Fibroblast of the conjunctiva (primary cell): Measurements from ENCODE around the gene MRTFA.

ENCODE experiments used
- DNase-seq: peaks from one replicate; pipeline ENCODE4 v3.0.0-alpha.2; 2010; ENCODE audit warnings: low read depth

The MRTFA gene

DNA sequence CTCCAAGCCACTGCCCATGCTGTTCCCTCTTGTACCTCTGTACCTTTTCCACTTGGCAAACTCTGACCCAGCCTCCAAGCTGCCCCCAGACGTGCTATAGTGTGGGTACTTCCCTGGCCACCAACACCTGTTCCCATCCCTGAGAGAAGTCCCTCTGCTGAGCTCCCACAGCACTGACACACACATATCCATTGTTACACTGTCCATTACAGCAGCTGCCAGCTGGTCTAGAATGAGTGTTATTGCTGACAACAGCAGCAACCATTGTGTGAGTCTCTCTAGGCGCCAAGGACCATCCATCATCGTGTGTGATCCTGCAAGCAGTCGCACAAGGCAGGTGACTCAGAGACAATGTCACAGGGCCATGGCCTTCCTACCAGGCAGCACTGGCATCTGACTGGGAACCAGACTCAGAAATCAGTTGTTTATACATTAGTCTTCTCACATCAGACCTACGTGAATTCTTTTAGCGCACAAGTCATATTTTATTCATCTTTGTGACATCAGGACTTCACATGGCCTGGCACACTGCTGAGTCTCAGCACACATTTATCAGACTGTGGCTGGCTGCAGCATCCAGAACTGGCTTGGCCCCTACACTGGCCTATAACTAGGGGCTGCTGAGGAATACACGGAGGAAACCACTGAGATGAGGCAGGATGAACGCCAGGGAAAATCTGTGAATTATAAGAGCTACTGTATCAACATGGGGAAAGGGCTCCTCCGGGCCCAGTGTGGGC is 209.8 kb downstream of the MRTFA start:
- no peak for DNase-seq

DNA sequence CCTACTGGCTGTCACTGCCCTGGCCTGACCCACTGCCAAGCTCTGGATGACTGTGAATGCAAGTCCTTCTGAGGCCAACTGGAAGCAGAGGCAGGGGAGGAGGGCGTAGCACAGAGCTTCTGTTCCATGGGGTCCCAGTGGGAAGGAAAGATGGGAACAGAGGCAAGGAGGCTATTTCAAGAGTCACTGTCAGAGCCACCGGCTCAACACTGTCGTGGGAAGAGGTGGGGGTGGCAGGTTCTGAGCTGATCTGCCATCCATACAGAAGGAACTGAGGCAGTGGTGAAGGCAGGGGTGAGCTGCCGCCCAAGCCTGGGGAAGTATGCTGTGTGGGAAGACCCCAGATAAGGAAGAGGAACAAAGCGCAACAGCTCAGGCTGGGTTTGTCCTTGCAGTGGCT is 211.4 kb downstream of the MRTFA start:
- DNase-seq = no peak

DNA sequence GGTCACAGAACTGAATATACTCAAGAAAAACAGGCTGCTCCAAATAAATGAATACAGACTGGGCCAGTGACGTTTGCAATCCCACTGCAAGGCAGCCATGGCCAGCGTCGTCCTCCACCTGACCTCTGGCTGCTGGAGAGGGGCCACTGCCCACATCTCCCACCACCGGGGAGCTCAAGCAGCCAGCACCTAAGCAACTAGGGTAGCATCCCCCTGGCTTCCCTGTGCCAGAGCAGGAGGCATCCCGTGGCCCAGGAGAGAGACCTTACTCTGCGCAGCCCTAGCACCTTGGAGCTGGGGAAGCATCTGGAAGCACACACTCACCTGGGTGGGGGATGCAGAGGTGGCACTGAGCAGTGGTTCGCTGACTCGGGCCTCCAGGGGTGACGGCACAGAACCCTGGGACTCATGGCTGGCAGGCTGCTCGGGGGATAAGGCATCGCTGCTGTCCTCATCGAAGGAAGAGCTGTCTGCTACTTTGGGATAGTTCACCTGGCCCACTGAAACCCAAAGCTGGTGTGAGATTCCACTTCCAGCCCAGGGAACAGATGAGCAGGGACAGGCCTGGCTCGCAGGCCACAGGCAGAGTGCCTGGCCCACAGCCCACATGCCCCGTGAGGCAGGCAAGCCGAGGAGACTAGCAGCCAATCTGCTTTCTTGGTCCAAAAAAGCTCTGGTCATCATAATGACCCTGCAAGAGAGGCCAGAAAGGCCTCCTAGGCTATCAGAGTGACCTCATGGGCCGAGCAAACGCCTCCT is 212.5 kb downstream of the MRTFA start:
- DNase-seq = no peak

DNA sequence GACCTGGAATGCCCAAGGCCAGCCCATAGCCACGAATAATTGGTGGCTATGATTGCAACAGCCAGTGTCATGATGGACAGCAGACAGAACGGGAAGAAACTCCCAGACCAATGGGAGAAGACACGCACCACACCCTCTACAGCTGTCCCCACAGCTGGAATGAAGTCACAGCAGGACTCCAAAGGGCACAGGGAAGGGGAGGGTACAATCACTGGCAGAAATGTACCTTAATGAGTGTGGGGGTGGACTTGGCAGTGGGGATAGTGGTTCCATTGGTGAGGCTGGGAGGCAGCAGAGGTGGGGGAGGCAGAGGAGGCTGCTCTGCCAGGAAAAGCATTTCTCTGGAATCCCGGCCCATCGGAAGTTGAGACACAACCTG is 213.2 kb downstream of the MRTFA start:
- DNase-seq = no peak

DNA sequence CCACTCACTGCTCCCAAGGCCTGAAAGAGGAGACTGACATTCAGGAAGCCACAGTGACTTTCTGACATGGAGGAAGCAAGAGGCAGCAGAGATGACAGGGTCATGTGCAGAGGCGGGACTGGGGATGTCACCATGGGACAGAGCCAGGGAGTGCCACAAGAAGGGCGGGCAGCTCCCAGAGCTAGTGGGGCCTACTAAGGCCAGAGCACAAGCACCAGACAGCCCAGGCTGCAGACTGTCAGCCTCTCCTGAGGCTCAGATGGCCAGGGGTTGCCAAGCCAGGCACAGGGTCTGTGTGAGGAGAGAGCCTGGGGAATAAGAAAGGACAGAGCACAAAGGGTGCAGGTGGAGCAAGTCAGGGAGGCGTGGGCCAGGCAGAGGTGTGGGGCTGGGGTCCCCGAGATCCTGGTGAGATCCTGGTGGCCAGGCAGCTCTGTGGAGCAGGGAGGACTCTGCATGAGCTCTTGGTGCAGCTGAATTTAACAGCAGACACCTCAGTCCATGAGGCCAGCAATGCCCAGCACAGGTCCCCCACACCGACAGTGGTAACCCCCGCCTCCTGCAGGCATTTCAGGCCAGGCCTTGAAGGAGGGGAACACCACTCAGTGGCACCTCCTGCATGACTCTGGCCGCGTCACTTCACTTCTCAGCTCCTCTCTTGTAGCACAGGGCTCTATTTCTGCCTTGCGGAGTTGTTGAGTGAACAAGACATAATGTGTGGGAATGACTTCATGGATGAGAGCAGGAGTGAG is 213.8 kb downstream of the MRTFA start:
- no peak for DNase-seq

DNA sequence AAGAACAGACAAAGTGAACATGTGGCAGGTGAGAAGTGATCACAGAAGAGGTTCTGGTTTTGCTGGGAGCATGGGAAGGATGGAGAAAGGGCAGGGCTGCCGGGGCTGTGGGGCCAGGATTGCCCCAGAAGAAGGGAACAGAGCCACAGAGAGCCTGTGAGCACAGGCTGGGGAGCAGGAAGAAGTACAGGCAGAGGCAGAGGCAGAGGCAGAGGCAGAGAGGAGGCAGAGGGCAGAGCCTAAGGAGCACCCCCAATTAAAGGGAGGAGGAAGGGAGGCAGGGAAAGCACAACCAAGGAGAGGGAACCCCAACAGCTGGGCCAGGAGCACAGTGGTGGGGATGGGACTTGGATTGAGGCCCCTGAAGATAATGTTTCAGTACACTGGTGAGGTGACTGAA is 214.6 kb downstream of the MRTFA start:
- no peak for DNase-seq

DNA sequence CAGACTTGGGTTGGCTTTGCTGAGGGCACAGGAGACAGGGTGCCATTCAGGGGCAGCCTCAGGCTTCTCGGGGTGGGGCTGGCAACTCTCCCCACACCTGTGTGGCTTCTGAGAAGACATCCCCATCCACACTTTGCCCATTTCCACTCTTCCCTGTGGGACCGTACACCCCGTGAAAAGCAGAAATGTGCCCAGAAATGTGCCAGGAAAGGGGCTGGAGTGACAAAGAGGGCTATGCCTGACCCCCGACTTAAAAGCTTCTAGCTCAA is 215.5 kb downstream of the MRTFA start:
- DNase-seq = no peak

DNA sequence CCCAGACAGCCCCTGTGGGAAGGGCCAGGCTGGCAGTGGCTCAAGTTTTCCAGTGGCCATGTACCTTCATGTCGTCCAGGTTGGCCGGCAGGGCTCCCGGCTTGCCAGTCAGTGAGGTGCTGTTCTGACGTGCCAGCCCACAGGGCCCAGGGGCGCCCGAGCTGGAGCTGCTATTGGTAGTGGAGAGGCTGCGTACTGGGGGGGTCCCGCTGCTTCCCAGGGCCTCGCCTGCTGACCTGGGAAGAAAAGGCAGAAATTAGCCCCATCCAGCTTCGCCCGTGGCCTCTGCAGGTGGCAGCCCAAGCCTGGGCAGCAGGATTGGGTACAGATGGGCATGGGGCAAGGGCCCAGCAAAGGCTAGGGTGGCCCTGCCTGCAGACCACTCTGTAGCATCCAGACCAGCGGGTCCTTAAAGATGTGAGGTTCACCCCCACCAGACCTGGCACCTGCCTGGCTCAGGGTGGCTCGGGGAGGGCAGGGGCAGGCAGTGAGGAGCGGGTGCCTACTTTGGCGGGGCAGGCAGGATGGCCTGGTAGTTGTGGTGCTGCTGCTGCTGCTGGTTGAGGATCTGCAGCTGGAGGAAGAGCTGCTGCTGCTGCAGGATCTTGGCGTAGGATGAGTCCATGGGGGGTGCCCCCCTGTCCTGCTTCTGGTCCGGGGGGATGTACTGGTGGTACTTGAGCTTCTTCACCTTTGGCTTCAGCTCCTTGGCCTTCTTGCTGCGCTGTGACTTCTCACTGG is 216.0 kb downstream of the MRTFA start:
- DNase-seq = no peak

DNA sequence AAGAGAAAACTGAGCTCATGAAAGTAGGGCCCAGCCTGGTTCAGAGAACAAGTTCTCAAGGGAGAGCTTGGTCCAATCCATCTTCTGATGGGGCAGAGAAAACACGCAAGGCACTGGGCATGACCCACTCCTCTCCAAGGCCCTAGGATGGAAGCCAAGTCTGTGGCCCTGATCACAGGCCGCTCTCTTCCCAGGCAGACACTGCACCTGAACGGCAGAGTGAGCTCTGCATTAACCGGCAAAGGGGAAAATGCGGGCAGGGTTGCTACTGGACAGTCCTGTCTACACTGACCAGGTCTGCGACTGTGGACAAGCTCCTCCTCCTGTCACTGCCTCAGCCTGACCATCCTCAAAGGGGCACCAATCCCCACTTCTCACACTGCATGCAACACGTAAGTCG is 216.8 kb downstream of the MRTFA start:
- no peak for DNase-seq

DNA sequence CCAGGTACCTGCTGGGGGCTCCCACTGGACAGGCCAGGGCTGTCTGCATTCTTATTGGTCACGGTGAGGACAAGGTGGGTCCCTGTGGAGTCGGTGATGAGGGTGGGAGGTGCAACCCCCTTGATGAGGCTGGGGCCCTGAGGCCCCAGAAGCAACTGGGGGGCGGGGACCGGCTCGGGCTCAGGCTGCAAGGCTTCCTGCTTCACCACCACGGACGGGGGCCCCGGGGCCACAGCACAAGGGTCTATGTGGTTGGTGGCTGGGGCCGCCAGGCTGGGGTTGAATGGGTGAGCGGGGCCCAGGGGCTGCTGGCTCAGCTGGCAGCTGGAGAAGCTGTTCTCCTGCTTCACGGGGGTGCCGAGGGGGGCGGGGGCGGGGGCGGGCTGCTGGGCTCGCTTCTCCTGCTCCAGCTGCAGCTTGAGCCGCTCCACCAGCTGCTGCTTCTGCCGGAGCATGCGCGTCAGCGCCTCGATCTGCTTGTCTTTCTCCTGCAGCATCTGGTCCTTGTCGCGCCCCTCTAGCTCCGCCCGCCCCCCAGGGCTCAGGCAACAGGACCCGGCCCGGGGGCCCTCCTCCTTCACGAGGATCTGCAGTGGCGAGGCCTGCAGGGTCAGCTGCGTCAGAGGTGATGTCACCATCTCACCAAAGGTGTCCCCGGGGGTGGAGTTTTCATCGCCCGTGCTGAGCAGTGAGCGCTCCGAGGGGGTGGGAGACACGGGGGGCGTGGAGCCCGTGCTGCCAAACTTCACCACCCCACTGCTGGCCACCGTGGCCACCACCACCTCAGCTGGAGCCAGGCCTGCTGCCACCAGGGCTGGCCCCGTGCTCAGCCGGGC is 217.9 kb downstream of the MRTFA start:
- no peak for DNase-seq

DNA sequence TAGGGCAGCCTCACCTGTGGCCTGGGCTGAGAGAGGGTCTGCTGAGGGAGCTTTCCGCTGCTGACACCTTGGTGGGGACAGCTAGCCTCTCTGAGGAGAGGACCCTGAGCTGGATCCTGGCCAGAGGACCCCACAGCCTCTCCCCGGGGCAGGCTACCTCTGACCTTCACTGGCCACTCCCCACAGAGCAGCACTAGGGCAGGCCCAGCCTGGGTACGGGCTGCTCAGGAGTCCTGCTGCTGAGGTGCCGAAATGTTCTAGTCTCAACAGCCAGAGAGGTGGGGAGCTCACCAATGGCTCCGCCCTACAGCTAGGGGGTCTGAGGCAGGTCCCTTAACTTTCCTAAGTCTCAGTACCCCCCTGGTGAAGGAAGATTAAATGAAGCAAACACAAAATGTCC is 218.6 kb downstream of the MRTFA start:
- DNase-seq = no peak

DNA sequence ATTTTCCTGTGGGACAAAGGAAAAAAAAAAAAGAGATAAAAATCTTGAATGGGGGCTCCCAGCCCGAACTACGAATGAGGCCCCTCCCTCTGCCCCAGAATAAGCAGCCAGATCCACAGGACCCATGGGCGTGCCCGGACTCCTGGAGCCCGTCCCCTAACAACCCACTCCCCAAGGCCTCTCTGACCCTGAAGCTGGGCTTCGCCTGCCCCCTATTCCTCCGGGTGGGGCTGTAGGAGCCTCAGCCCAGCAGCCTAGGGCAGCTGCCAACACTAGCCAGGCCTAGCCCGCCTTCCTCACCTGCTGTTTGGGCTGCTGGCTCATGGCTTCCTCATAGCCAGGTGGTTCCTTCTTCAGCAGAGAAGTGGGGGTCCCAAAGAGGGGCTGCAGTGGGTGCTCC is 219.5 kb downstream of the MRTFA start:
- no peak for DNase-seq

DNA sequence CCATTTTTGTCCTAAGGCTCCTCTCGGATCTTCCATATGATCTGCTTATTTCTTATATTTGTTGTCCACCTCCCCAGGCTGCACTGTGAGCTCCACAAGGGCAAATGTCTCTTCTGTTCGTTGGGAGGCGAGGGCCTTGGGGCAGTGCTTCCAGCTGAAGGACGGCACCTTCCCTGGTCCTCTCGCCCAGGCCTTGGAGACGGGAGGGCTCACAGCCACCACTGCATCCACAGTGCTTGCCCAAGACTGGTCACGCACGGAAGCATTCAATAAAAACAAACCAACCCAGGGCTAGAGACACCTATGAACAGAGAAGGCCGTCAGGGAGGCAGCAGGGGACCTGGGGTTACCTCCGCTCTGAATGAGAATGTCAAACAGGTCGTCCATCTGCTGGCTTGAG is 219.9 kb downstream of the MRTFA start:
- DNase-seq = no peak

DNA sequence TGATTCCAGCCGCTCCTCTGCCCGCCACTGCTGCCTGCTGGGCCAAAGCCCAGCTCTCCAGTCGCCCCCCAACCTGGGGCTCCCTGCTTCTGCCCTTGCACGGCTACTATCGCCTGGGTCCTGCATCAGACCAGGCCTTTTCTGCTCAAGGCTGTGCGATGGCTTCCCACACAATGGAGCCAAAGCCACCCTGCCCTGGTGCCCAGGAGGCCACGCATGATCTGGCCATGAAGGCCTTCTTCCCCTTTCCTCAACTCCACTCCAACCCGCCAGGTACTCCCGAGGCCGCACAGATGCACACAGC is 220.3 kb downstream of the MRTFA start:
- DNase-seq = no peak

DNA sequence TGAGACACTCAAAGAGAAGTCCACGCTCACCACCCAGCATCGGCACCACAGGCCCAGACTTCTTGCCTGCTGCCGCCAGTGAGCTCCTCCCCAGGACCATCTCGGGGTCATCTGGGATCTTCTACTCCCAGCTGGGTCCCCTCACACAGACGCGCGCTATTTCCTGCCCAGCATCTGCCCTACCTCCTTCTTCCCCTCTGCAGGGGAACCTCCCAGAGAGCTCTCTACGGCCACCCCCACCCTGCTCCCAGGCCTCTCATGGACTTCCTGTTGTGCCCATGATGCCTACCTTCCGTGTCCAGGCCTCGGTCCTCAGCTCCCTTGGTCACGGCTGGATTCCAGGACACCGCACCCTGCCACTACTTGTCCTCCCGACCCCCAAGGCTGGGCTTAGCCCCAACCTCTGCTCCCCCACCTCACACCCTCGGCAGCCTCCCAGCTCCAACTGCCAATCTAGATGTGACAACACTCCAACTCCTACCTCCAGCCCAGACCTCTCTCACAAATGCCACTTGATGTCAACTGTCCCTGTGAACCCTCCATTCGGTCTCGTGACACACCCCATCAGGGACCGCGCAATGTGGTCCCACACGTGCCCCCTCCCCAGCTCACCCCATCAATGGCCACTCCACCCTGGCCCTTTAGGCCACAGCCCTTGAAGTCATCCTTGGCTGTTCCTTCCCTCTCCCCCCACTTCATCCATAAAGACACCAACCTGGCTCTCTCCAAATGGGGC is 220.8 kb downstream of the MRTFA start:
- no peak for DNase-seq

DNA sequence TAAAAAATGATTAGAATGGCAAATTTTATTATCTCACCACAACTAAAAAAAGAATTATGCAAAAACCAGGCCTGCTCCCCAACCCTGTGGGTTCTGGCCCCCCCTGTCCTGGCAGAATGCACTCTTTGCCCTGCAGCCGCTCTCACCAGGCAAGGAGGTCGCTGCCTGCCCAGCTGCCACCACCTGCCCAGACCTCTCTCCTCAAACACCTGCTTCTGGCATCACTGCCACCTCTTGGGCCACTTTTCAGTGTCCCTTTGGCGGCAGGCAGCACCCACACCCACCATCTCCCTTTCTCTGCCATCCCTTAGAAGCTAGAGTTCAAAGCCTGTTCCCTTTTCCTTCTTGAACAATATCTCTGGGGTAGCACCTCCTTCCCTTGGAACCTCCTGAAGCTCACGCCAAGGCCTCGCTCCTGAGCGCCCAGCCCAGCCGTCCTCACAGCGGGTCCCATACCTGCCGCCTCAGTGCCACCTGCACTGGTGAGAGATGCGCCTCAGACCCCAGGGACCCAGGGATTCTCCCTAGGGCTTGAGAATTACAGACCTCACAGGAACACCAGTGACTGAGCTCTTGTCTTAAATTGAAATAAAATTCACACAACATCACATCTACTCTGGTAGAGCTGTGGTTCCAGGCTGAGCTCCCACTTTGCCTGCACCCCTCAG is 221.5 kb downstream of the MRTFA start:
- DNase-seq = no peak

DNA sequence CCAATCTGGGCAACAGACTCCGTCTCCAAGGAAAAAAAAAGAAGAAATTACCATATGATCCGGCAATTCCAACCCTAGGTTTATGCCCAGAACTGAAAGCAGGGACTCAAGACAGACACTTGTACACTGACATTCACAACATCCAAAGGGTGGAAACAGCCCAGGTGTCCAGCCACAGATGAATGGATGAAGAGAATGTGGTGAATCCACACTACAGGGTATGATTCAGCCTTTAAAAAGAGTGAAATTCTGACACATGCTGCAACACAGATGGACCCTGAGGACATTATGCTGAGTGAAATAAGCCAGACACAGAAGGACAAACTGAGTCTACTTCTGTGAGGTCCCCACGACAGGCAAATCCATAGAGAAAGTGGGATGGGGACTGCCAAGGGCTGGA is 222.2 kb downstream of the MRTFA start:
- no peak for DNase-seq

DNA sequence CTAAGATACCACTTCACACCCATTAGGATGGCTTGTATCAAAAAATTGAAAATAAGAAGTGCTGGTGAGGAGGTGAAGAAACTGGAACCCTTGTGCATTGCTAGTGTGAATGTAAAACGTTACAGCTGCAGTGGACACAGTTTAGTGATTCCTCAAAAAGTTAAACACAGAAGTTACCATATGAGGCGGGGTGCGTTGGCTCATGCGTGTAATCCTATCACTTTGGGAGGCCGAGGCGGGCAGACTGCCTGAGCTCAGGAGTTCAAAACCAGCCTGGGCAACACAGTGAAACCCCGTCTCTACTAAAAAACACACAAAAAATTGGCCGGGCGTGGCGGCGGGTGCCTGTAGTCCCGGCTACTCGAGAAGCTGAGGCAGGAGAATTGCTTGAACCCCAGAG is 222.6 kb downstream of the MRTFA start:
- DNase-seq = no peak

DNA sequence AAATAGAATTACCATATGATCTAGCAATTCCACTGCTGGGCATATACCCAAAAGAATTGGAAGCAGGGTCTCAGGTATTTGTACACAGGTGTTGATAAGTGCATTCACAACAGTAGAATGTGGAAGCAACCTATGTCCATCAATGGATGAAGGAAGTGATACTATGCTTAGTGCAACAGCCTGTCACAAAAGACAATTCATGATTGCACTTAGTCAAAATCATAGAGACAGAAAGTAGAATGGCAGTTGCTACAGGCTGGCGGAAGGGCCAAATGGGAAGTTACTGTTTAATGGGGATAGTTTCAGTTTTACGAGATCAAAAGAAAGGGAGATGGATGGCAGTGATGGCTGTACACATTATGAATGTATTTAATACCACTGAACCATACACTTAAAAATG is 224.1 kb downstream of the MRTFA start:
- no peak for DNase-seq

DNA sequence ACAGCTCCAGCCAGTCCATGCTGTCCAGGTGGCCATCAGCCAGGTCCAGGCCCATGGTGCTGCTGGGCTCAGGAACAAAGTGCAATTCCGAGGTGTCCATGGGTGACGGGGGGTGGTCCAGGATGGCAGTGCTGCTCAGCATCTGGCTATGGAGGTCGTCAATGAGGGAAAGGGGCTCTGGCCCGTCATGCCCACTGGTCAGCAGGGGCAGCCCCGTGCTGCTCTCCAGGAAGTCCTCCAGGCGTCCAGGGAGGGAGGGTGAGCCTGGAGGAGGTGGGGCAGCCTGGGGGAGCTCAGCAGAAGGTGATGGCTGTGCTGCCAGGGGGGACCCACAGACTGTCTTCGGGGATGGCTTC is 225.0 kb downstream of the MRTFA start:
- DNase-seq = no peak
